ENCODE results near the gene VSX1.

- TF ChIP-seq CTCF (IDR thresholded peaks at IDR 0.05) (no peak), POLR2A (IDR thresholded peaks at IDR 0.05) (no peak), POLR2AphosphoS5 (IDR thresholded peaks at IDR 0.05) (no peak)
These were observed 18.4 kb downstream of the VSX1 start for GRCh38 chr20:25063546-25063945.

Data from sigmoid colon (tissue), 4 donors.